IMR-90 (cell line): Measurements from ENCODE around the gene SLC4A5.
"Not testable (repeated sequence)": the region's sequence is repeated elsewhere in the genome, so short reads cannot be mapped to it uniquely, and the experiment has no call there.

Experiments used
- CEBPB ChIP-seq: IDR thresholded peaks from 2 replicates; pipeline ENCODE4 v1.6.1; 2012; ENCODE audit warnings: low read depth, low read length, improper control_type of control experiment
- CTCF ChIP-seq: conservative IDR thresholded peaks from 2 replicates; pipeline ENCODE4 v1.5.1; 2012; ENCODE audit warnings: mild to moderate bottlenecking, low read depth, low read length, improper control_type of control experiment
- ELK1 ChIP-seq: fragments of 150-350 bp; IDR thresholded peaks from 2 replicates; pipeline ENCODE4 v1.6.1; 2016; ENCODE audit warnings: low read depth, mild to moderate bottlenecking, low read length, moderate library complexity, borderline replicate concordance
- MAZ ChIP-seq: IDR thresholded peaks from 2 replicates; pipeline ENCODE4 v1.6.1; 2012; ENCODE audit warnings: low read depth, mild to moderate bottlenecking, low read length, improper control_type of control experiment, moderate library complexity, borderline replicate concordance
- MXI1 ChIP-seq: IDR thresholded peaks from 2 replicates; pipeline ENCODE4 v1.6.1; 2012; ENCODE audit warnings: low read depth, mild to moderate bottlenecking, low read length, moderate library complexity, borderline replicate concordance
- POLR2A ChIP-seq: IDR thresholded peaks from 2 replicates; pipeline ENCODE4 v1.6.1; 2012; ENCODE audit warnings: mild to moderate bottlenecking, low read depth, low read length
- RAD21 ChIP-seq: IDR thresholded peaks from 2 replicates; pipeline ENCODE4 v1.6.1; 2012; ENCODE audit warnings: low read length, improper control_type of control experiment
- RCOR1 ChIP-seq: IDR thresholded peaks from 2 replicates; pipeline ENCODE4 v1.6.1; 2012; ENCODE audit warnings: mild to moderate bottlenecking, low read length, improper control_type of control experiment; ENCODE audit not compliant: insufficient replicate concordance
- RFX5 ChIP-seq: IDR thresholded peaks from 2 replicates; pipeline ENCODE4 v1.8.0; 2012; ENCODE audit warnings: low read depth, mild to moderate bottlenecking, low read length, moderate library complexity
- SMC3 ChIP-seq: fragments of 150-350 bp; IDR thresholded peaks from 2 replicates; pipeline ENCODE4 v1.6.1; 2016; ENCODE audit warnings: low read depth, mild to moderate bottlenecking, antibody characterized with exemption, low read length, moderate library complexity
- USF2 ChIP-seq: fragments of 150-350 bp; IDR thresholded peaks from 2 replicates; pipeline ENCODE4 v1.6.1; 2017; ENCODE audit warnings: mild to moderate bottlenecking, antibody characterized with exemption, low read length, low read depth

- not testable (repeated sequence) for TF ChIP-seq CEBPB, USF2, RCOR1, CTCF, ELK1, POLR2A, RFX5, SMC3, MXI1, RAD21, MAZ
Measured at GRCh38 chr2:74186706-74187105, 156.5 kb downstream of the SLC4A5 start.
